Endothelial cell of umbilical vein (primary cell): ENCODE results near the gene PEX5L. TPM values are rescaled to one million over a fixed set of nuclear protein-coding genes. Genes with fewer than 3 reads are reported as not detected.

Experiments used
- BruUV-seq: library from RNA; stranded (reverse); fragments of 400-500 nt; replicated peaks from 2 replicates; lab custom pipeline; 2021; lab: Mats Ljungman, UMichigan
- CTCF ChIA-PET: fragments of 300-600, 350-600 bp; sonication (Branson Sonifier 250); formaldehyde crosslinking; loops from one replicate; lab custom pipeline; 2021; ENCODE audit warnings: antibody characterized with exemption, inconsistent platforms; lab: Charles Lee
- POLR2A ChIA-PET: fragments of 300-600, 350-600 bp; sonication (Branson Sonifier 250); formaldehyde crosslinking; loops from one replicate; lab custom pipeline; 2021; ENCODE audit warnings: antibody characterized with exemption, inconsistent platforms; lab: Charles Lee
- DNase-seq: peaks from one replicate; pipeline ENCODE4 v3.0.0-alpha.2; 2011; ENCODE audit warnings: low read depth, low spot score
- FAIRE-seq: peaks from 2 replicates; lab custom pipeline; 2011; peaks lifted over from hg19 to GRCh38; lab: Jason Lieb, UNC
- H2AFZ ChIP-seq: 2 replicates; pipeline ENCODE4 v1.6.0; 2012; ENCODE audit warnings: low read depth, low read length, control low read depth, inconsistent platforms
- H3K27ac ChIP-seq: 2 replicates; pipeline ENCODE4 v1.5.1; 2011; ENCODE audit warnings: low read depth, mild to moderate bottlenecking, control low read depth, low read length, moderate library complexity; ENCODE audit not compliant: insufficient read depth
- H3K27me3 ChIP-seq, 2 experiments: 2 replicates each; pipeline versions ENCODE4 v1.6.0 to v1.6.1; 2011; ENCODE audit warnings: low read length in 2 of 2, mixed read lengths in 1 of 2; ENCODE audit not compliant: control insufficient read depth in 2 of 2, insufficient read depth in 2 of 2
- H3K36me3 ChIP-seq, 2 experiments: 2 replicates in 1 of 2; 3 replicates in 1 of 2; pipeline ENCODE4 v1.5.1; 2011; ENCODE audit warnings: low read length in 2 of 2, mild to moderate bottlenecking in 1 of 2, moderate library complexity in 1 of 2; ENCODE audit not compliant: control insufficient read depth in 2 of 2, insufficient read depth in 2 of 2; ENCODE audit errors: extremely low read depth in 1 of 2
- H3K4me1 ChIP-seq: 3 replicates; pipeline ENCODE4 v1.5.1; 2011; ENCODE audit warnings: mild to moderate bottlenecking, low read length; ENCODE audit not compliant: control insufficient read depth, insufficient read depth; ENCODE audit errors: extremely low read depth
- H3K4me2 ChIP-seq: 2 replicates; pipeline ENCODE4 v1.6.1; 2011; ENCODE audit warnings: low read length, control low read depth, mixed read lengths; ENCODE audit not compliant: insufficient read depth
- H3K4me3 ChIP-seq, 3 experiments: fragments of 200-600 bp in 1 of 3; sonication (generic), shearing (Covaris generic) in 1 of 3; replicated peaks in 1 of 3; 2 replicates each; pipeline ENCODE4 v1.5.1; 2011 to 2016; ENCODE audit warnings: control low read depth in 3 of 3, low read length in 3 of 3, mild to moderate bottlenecking in 2 of 3, inconsistent platforms in 1 of 3, low read depth in 1 of 3, moderate library complexity in 1 of 3; ENCODE audit not compliant: insufficient read depth in 1 of 3
- H3K79me2 ChIP-seq: 2 replicates; pipeline ENCODE4 v1.6.0; 2012; ENCODE audit warnings: low read length, inconsistent platforms; ENCODE audit not compliant: control insufficient read depth, insufficient read depth
- H3K9ac ChIP-seq: replicated peaks from 2 replicates; pipeline ENCODE3; 2011; ENCODE audit warnings: low read length, control low read depth; ENCODE audit not compliant: insufficient read depth; ENCODE audit errors: extremely low read depth
- H3K9me1 ChIP-seq: replicated peaks from 3 replicates; pipeline ENCODE4 v1.6.0; 2011; ENCODE audit warnings: mild to moderate bottlenecking, low read length; ENCODE audit not compliant: control insufficient read depth, insufficient read depth; ENCODE audit errors: extremely low read depth
- H3K9me3 ChIP-seq: replicated peaks from 2 replicates; pipeline ENCODE4 v1.5.1; 2012; ENCODE audit warnings: low read length, inconsistent platforms; ENCODE audit not compliant: control insufficient read depth, insufficient read depth
- H4K20me1 ChIP-seq: replicated peaks from 2 replicates; pipeline ENCODE3; 2011; ENCODE audit warnings: mild to moderate bottlenecking, low read length; ENCODE audit not compliant: control insufficient read depth, insufficient read depth; ENCODE audit errors: extremely low read depth
- CTCF ChIP-seq, 2 donors: IDR thresholded peaks; 1 replicate in 1 of 2; 2 replicates in 1 of 2; pipeline ENCODE4 v1.5.1; 2011; ENCODE audit warnings: low read length in 2 of 2, mild to moderate bottlenecking in 2 of 2, moderate library complexity in 2 of 2, control low read depth in 1 of 2, inconsistent platforms in 1 of 2, low read depth in 1 of 2; ENCODE audit not compliant: insufficient read depth in 1 of 2; ENCODE audit errors: extremely low read depth in 1 of 2
- EZH2 ChIP-seq: IDR thresholded peaks from 2 replicates; pipeline ENCODE4 v1.6.1; 2012; ENCODE audit warnings: borderline replicate concordance, low read depth, mild to moderate bottlenecking, moderate library complexity, low read length, inconsistent platforms; ENCODE audit not compliant: severe bottlenecking
- FOS ChIP-seq: IDR thresholded peaks from 2 replicates; pipeline ENCODE4 v1.6.1; 2011; ENCODE audit warnings: mild to moderate bottlenecking, low read length, moderate library complexity, borderline replicate concordance; ENCODE audit not compliant: insufficient read depth
- GATA2 ChIP-seq: IDR thresholded peaks from 2 replicates; pipeline ENCODE4 v1.7.0; 2011; ENCODE audit warnings: low read depth, mild to moderate bottlenecking, moderate library complexity, mixed read lengths, low read length; ENCODE audit not compliant: insufficient read length, insufficient read depth
- JUN ChIP-seq: IDR thresholded peaks from 2 replicates; pipeline ENCODE4 v1.6.1; 2011; ENCODE audit warnings: borderline replicate concordance, low read depth; ENCODE audit not compliant: insufficient read length, insufficient read depth
- MAX ChIP-seq: IDR thresholded peaks from 2 replicates; pipeline ENCODE4 v1.6.1; 2011; ENCODE audit not compliant: insufficient read depth, insufficient read length
- MYC ChIP-seq: IDR thresholded peaks from one replicate; pipeline ENCODE4 v1.6.1; 2011; ENCODE audit warnings: mild to moderate bottlenecking, low read depth, low read length
- POLR2A ChIP-seq: IDR thresholded peaks from 2 replicates; pipeline ENCODE4 v1.6.1; 2012; ENCODE audit warnings: low read depth, mild to moderate bottlenecking, control low read depth, low read length
- POLR2AphosphoS5 ChIP-seq: IDR thresholded peaks from 2 replicates; pipeline ENCODE4 v1.6.1; 2012; ENCODE audit warnings: low read depth, mild to moderate bottlenecking, control low read depth, low read length, moderate library complexity; ENCODE audit not compliant: insufficient read depth
- dilution Hi-C: fragments of 300-500 bp; cut with MboI; formaldehyde crosslinking; loops from one replicate; pipeline ENCODE4 v1.15.0; 2019; ENCODE audit warnings: low sequenced_read_pairs; ENCODE audit not compliant: extremely low pct_ligation_motif_present
- intact Hi-C: fragments of 100-400 bp; cut with micrococcal nuclease; formaldehyde crosslinking; loops from one replicate; pipeline ENCODE4 v1.10.0; 2022
- polyA plus RNA-seq, 4 experiments: library from polyadenylated mRNA; depleted of rRNA in 3 of 4; stranded (reverse) in 3 of 4; unstranded in 1 of 4; fragments of >200 nt; gene quantifications; 2 replicates each; pipeline versions ENCODE4 v1.2.1 to v1.2.3, GENCODE V29; 2011 to 2012; ENCODE audit warnings: missing spikeins in 1 of 4
- total RNA-seq: library from RNA; stranded (reverse); gene quantifications from 2 replicates; pipeline ENCODE4 v1.2.3, GENCODE V29; 2021

Gene PEX5L
- total and polyA plus RNA-seq, 2 donors (not counting 3 experiments of a cell fraction or from before 2014, with no cell fraction given): not detected

- no peak for FAIRE-seq
- H3K9ac ChIP-seq: no peak overlapping the region
- no peak overlapping the region for H3K4me3 ChIP-seq
- H3K79me2 ChIP-seq: no peaks in the 10 kb centered on the region
- H3K4me2 ChIP-seq: no peak overlapping the region
- H2AFZ ChIP-seq: peak overlapping the region; percentile 89
- no peaks in the 10 kb centered on the region for H4K20me1 ChIP-seq
- no peaks in the 10 kb centered on the region for H3K36me3 ChIP-seq
- H3K9me3 ChIP-seq: no peaks in the 10 kb centered on the region
- H3K27me3 ChIP-seq: no peaks in the 10 kb centered on the region
- no TSS peak for BruUV-seq
- dilution Hi-C loops: no loop called here
- CTCF ChIA-PET: interaction anchor here (0.9 to 2.3 kb wide), 24 partner anchors 9 to 867 kb away, joined by 3 to 34 read pairs (median 4); partner anchors contain the start of genes CCDC39, TTC14 and USP13
- TF ChIP-seq POLR2AphosphoS5: no peak
- no peak for TF ChIP-seq EZH2
- TF ChIP-seq MAX: no peak
- no peak for TF ChIP-seq CTCF (IDR thresholded peaks at IDR 0.05; ENCODE audit: extremely low read depth in 1 of 2, insufficient read depth in 1 of 2, low read depth in 1 of 2, low read length in 2 of 2)
- no peak for TF ChIP-seq FOS
- TF ChIP-seq GATA2: no peak
- TF ChIP-seq JUN: no peak
- TF ChIP-seq MYC: no peak
- TF ChIP-seq POLR2A: no peak
- intact Hi-C loops: loop anchor here (2.0 to 5.0 kb wide), 2 partner anchors 117 to 1365 kb away; no protein-coding TSS in a partner anchor
- POLR2A ChIA-PET: no interaction called here
- no peaks in the 10 kb centered on the region for H3K9me1 ChIP-seq
- no peaks in the 10 kb centered on the region for H3K4me1 ChIP-seq
- DNase-seq: no peak
- H3K27ac ChIP-seq: no peak overlapping the region
Measured at GRCh38 chr3:179812096-179812382, 224.7 kb downstream of the PEX5L start.
